Measurements from ENCODE around the gene TAF11L9.
"Not testable (repeated sequence)": the region's sequence is repeated elsewhere in the genome, so short reads cannot be mapped to it uniquely, and the experiment has no call there.

Gene TAF11L9

GRCh38 chr5:17603880-17604279 is 9.7 kb upstream of the TAF11L9 start, which contains the start of gene TAF11L11:
Gene TAF11L11 (plus strand): TSS chr5:17604183.
- not testable (repeated sequence) for H3K4me1 ChIP-seq (ENCODE audit: control insufficient read depth in 5 of 5, insufficient read depth in 5 of 5, low read length in 5 of 5); H3K4me3 ChIP-seq (ENCODE audit: low read depth in 1 of 5, low read length in 5 of 5); H3K27ac ChIP-seq (ENCODE audit: low read depth, low read length); H3K27me3 ChIP-seq (ENCODE audit: control insufficient read depth in 5 of 5, insufficient read depth in 4 of 5, low read length in 5 of 5); H3K9ac ChIP-seq (ENCODE audit: low read length in 5 of 5); H3K9me3 ChIP-seq (ENCODE audit: control insufficient read depth in 5 of 5, low read length in 5 of 5); H3K36me3 ChIP-seq (ENCODE audit: control insufficient read depth in 5 of 5, insufficient read depth in 5 of 5, low read length in 5 of 5)

- not testable (repeated sequence) for H3K4me3 ChIP-seq (ENCODE audit: low read depth in 1 of 5, low read length in 5 of 5); H3K27ac ChIP-seq (ENCODE audit: low read depth, low read length); H3K9me3 ChIP-seq (ENCODE audit: control insufficient read depth in 5 of 5, low read length in 5 of 5); H3K36me3 ChIP-seq (ENCODE audit: control insufficient read depth in 5 of 5, insufficient read depth in 5 of 5, low read length in 5 of 5); H3K27me3 ChIP-seq (ENCODE audit: control insufficient read depth in 5 of 5, insufficient read depth in 4 of 5, low read length in 5 of 5); H3K9ac ChIP-seq (ENCODE audit: low read length in 5 of 5); H3K4me1 ChIP-seq (ENCODE audit: control insufficient read depth in 5 of 5, insufficient read depth in 5 of 5, low read length in 5 of 5)
Observed at GRCh38 chr5:17597728-17598127, 3.5 kb upstream of the TAF11L9 start, which contains the start of gene TAF11L10. Gene TAF11L10 (minus strand): TSS chr5:17597828.

GRCh38 chr5:17590860-17591259 is 3.3 kb downstream of the TAF11L9 start, which contains the start of gene TAF11L8:
Gene TAF11L8 (minus strand): TSS chr5:17590960.
- H3K4me1 ChIP-seq (ENCODE audit: control insufficient read depth in 5 of 5, insufficient read depth in 5 of 5, low read length in 5 of 5); H3K36me3 ChIP-seq (ENCODE audit: control insufficient read depth in 5 of 5, insufficient read depth in 5 of 5, low read length in 5 of 5); H3K9me3 ChIP-seq (ENCODE audit: control insufficient read depth in 5 of 5, low read length in 5 of 5); H3K27me3 ChIP-seq (ENCODE audit: control insufficient read depth in 5 of 5, insufficient read depth in 4 of 5, low read length in 5 of 5); H3K9ac ChIP-seq (ENCODE audit: low read length in 5 of 5); H3K4me3 ChIP-seq (ENCODE audit: low read depth in 1 of 5, low read length in 5 of 5); H3K27ac ChIP-seq (ENCODE audit: low read depth, low read length): not testable (repeated sequence)

GRCh38 chr5:17585658-17586057 is 8.5 kb downstream of the TAF11L9 start, which contains the start of gene TAF11L7:
Gene TAF11L7 (minus strand): TSS chr5:17585758.
- H3K27me3 ChIP-seq (ENCODE audit: control insufficient read depth in 5 of 5, insufficient read depth in 4 of 5, low read length in 5 of 5); H3K4me1 ChIP-seq (ENCODE audit: control insufficient read depth in 5 of 5, insufficient read depth in 5 of 5, low read length in 5 of 5); H3K27ac ChIP-seq (ENCODE audit: low read depth, low read length); H3K9ac ChIP-seq (ENCODE audit: low read length in 5 of 5); H3K9me3 ChIP-seq (ENCODE audit: control insufficient read depth in 5 of 5, low read length in 5 of 5); H3K36me3 ChIP-seq (ENCODE audit: control insufficient read depth in 5 of 5, insufficient read depth in 5 of 5, low read length in 5 of 5); H3K4me3 ChIP-seq (ENCODE audit: low read depth in 1 of 5, low read length in 5 of 5): not testable (repeated sequence)

Measured in subcutaneous abdominal adipose tissue (tissue), 5 donors.